HCT116 (cell line): ENCODE measurements around the gene NELL1.

Experiments used
- EZH2 ChIP-seq: fragments of 200-600 bp; sonication (generic); IDR thresholded peaks from 2 replicates; pipeline ENCODE4 v1.6.1; 2017; ENCODE audit warnings: antibody characterized with exemption, mixed run types
- SRF ChIP-seq: IDR thresholded peaks from 2 replicates; pipeline ENCODE4 v1.6.1; 2012; ENCODE audit warnings: low read depth
- TF ChIP-seq, protein P1 (sequence below), 3 experiments: fragments of 200-600 bp in 1 of 3; sonication (generic) in 1 of 3; IDR thresholded peaks in 2 of 3; conservative IDR thresholded peaks in 1 of 3; 2 replicates each; pipeline ENCODE4 v1.5.1; 2012 to 2017; ENCODE audit warnings: low read depth in 2 of 3, low read length in 2 of 3, antibody characterized with exemption in 1 of 3, borderline replicate concordance in 1 of 3, control low read depth in 1 of 3, mild to moderate bottlenecking in 1 of 3, mixed read lengths in 1 of 3, mixed run types in 1 of 3, moderate library complexity in 1 of 3; ENCODE audit not compliant: insufficient read depth in 1 of 3
- TF ChIP-seq, protein P2 (sequence below): IDR thresholded peaks from 2 replicates; pipeline ENCODE4 v1.6.1; 2012

DNA sequence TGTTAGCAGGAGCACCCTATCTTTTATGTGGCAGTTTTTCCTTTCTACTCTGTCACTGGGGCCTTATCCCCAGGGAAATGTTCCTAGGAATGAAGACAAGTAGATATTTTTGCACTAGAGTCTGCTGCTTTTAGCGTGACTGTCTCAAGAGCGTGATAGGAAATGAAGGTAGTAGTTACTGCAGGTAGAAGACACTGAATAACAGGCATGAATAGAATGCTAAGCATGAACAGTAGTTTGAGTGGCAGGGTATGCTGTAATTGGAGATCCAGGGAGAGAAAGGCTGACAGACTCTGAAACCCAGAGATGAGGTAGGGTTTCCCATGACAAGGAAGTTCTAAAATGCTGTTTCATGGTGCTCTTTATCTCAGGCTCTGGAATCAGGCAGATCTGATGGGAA lies 475.1 kb downstream of the NELL1 start:
- TF ChIP-seq, protein P1, sequence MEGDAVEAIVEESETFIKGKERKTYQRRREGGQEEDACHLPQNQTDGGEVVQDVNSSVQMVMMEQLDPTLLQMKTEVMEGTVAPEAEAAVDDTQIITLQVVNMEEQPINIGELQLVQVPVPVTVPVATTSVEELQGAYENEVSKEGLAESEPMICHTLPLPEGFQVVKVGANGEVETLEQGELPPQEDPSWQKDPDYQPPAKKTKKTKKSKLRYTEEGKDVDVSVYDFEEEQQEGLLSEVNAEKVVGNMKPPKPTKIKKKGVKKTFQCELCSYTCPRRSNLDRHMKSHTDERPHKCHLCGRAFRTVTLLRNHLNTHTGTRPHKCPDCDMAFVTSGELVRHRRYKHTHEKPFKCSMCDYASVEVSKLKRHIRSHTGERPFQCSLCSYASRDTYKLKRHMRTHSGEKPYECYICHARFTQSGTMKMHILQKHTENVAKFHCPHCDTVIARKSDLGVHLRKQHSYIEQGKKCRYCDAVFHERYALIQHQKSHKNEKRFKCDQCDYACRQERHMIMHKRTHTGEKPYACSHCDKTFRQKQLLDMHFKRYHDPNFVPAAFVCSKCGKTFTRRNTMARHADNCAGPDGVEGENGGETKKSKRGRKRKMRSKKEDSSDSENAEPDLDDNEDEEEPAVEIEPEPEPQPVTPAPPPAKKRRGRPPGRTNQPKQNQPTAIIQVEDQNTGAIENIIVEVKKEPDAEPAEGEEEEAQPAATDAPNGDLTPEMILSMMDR (IDR thresholded peaks at IDR 0.05 in 2 of 3, conservative IDR thresholded peaks at IDR 0.05 in 1 of 3; ENCODE audit: borderline replicate concordance in 1 of 3, insufficient read depth in 1 of 3, low read depth in 2 of 3, low read length in 2 of 3): no peak
- TF ChIP-seq SRF: no peak
- no peak for TF ChIP-seq EZH2
- TF ChIP-seq, protein P2, sequence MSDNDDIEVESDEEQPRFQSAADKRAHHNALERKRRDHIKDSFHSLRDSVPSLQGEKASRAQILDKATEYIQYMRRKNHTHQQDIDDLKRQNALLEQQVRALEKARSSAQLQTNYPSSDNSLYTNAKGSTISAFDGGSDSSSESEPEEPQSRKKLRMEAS: no peak
